ENCODE results near the gene LRRN2.

The LRRN2 gene

GRCh38 chr1:204624631-204625216 lies 60.8 kb downstream of the LRRN2 start:
- DNase-seq, result no peak

DNA sequence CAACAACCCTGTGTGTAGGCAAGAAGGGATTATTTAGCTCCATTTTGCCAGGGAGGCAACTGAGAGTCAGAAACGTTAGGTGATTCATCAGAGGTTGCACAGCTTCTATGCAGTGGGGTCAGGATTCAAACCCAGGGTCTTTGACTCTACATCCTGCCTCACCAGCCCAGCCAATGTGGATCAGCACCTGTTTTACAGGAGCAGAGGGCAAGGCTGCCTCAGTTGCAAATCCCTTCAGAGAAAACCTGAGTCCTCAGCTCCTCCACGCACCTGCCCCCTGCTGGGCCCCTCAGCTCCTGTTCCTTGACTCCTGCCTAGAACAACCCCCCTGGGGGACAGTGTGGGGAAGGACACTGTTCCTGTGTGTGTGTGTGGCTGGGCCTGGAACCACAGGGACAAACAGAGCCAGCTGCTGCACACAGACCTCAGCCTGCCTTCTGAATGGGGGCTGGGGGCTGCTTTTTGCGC lies 61.6 kb downstream of the LRRN2 start:
- peak; percentile 3 for DNase-seq

- no peak for DNase-seq
Measured at GRCh38 chr1:204623365-204623893, 62.1 kb downstream of the LRRN2 start.

DNA sequence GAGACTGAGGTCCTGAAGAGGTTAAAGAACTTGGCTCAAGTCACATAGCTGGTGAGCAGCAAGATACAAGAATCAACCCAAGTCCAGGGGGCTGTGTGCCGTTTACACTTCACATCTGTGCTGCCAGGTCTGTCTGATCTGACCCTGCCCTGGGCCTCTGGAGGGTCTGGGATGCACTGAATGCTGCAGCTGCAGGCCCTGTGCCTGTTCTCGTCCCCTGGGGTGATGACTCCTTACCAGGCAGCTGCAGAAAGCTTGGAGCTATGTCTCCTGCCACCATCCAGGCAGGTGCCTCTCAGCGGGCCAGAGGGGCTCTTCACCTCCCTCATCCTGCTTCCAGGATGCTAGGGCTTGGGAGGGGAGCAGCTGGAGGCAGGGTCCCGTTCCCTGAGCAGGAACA lies 63.5 kb downstream of the LRRN2 start:
- no peak for DNase-seq

GRCh38 chr1:204621396-204621795 lies 64.1 kb downstream of the LRRN2 start:
- no peak for DNase-seq

DNA sequence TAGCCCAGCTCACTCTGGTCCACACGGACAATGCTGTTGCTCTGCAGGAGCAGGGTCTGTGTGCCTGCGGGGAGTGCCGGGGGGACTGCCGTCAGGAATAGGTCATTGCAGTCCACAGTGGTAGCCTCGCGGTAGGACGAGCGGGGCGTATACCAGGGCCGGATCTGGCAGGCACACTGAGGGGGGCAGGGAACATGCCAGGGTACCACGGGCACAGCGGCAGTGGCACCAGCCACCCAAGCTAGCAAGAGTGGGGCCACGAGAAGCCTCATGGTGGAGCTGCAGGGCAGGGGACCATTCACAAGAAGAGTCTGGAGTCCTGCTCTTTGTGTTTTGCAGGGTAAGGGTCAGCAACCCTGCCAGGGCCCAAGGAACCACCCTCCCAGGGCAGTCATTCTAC lies 65.8 kb downstream of the LRRN2 start:
- no peak for DNase-seq

DNA sequence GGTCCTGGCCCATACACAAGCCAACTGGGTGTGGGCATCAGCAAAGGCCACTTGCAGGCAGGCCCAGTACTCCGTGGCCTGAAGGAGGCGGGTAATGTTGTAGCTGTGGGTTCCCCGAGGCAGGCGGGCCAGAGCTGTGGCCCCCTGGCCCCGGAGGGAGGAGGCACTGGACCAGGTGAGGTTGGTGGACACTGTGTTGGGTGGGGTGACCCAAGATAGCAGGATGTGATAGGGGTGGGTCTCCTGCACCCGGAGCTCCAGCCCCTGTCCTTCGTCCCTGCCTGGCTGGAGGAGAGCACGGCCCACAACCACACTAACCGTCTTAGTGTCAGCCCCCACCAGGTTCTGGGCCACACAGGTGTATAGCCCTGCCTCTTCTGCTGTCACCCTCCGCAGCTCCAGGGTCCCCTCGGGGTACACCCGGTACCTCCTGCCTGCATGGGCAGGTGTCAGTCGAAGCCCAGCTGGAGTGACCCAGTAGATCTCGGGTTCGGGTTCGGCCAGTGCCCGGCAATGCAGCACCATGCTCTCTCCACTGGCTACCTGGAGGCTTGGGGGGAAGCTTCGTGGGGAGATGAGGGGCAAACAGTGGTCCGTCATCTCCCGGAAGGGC lies 67.3 kb downstream of the LRRN2 start:
- no peak for DNase-seq

DNA sequence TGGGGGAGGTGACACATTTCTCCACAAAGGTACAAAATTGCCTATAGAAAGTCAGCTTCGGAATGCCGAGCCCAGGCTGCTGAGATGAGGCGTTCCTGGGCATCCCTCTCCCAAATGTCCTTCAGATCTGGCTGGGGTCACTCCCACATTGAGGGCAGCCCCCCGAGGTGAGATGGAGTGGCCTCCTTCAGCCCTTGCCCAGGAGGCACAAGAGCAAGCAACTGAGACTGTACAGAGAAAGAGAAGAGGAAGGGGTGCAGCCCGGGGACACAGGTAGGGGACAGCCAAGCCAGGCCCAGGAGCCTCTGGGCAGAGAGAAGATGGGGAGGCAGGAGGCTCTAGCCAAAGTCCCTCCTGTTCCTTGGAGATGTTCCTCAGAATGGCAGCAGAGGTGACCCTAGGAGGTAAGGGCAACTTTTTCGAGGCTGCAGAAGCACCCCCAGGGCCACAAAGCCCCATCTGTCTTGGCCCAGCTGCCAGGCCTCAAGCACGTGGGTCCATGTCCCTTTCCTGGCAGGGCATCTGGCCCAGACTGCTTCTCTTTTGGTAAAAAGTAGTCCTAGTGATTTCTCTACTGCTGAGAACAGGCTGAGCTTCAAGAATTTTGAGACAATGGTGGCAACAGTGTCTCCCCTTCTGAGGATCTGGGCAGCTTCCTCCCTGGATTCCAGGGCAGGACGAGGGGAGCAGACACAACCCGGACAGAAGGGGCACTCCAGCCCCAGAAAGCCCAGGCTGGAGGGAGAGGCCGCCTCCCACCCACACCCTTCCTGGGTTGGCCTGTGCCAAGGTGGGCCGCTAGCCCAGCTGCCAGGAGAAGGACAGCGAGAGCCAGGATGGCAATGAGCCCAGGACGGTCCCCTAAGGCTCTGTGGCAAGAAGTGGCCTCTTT lies 68.0 kb downstream of the LRRN2 start:
- DNase-seq, result no peak

GRCh38 chr1:204616641-204617040 lies 68.9 kb downstream of the LRRN2 start:
- no peak for DNase-seq

DNA sequence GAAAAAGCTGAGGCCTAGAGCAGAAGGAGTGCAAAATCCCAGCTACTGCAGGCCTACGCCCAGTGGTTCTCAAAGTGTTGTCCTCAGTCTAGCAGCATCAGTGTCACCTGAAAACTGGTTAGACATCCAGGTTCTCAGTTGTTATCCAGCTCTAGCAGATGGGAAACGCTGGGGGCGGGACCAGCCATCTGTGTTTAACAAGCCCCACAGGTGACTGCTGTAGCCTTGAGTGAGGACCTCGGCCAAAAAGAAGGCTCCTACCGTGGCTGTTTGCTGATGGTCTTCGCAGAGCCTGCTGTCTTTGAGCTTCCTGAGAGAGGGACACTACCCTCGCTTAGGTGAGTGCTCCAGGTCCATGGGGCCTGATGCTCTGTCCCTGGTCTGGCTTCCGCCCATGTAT lies 69.7 kb downstream of the LRRN2 start:
- DNase-seq, result no peak

DNA sequence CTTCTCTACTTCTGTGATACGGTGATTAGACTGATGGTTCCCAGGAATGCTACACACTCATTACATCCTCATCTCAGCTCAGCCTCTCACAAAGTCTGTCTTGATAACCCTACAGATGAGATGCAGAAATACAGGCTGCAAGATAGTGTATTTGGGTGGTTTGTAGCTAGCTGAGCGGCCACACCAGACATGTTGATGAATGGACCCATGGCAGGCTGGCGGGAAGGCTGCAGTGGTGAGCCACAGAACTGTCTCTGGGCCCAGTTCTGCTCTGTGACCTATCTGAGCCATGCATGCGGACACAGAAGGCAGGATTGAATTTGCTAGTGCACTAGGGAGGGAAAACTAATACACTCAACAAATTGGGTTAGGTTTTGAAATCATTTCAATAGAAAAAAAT lies 71.9 kb downstream of the LRRN2 start:
- no peak for DNase-seq

- no peak for DNase-seq
Measured at GRCh38 chr1:204612326-204612725, 73.2 kb downstream of the LRRN2 start.

DNA sequence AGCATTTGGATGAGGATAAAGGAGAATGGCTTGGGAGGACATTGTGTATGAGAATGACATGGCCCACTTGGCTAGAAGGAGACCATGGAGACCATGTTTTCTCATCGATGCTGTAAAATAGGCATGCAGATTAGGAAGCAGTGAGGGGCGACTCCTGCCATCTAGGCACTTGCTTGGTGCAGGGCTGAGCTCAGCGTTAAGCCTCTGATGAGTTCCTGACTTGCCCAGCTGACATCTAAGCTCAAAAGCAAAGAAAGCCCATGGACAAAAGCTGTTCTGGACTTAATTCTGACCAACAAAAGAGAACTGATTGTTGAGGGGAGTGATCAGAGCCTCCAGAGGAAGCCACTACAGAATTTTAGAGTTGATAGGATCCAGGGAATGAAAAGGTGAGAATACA lies 74.5 kb downstream of the LRRN2 start:
- no peak for DNase-seq

DNA sequence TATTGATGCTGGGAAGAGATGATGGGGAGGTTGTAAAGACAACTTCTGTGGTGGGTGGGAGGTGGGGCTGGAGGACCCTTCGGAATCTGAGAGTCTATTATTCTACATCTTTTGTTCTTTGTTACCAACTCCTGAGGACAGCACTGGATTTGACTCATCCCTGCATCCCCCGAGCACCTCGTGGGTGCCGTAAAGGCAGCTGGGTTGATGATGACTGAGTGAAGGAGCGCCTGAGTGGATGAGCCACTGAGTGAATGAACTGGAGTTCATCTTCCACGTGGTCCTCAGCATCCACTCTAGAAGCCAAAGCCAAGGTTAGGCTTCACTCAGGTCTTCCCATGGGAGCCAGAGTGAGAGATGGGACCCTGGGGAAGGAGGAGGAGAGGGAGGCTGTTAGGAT lies 77.6 kb downstream of the LRRN2 start:
- no peak for DNase-seq

- DNase-seq, result no peak
Measured at GRCh38 chr1:204605791-204606190, 79.7 kb downstream of the LRRN2 start.

DNA sequence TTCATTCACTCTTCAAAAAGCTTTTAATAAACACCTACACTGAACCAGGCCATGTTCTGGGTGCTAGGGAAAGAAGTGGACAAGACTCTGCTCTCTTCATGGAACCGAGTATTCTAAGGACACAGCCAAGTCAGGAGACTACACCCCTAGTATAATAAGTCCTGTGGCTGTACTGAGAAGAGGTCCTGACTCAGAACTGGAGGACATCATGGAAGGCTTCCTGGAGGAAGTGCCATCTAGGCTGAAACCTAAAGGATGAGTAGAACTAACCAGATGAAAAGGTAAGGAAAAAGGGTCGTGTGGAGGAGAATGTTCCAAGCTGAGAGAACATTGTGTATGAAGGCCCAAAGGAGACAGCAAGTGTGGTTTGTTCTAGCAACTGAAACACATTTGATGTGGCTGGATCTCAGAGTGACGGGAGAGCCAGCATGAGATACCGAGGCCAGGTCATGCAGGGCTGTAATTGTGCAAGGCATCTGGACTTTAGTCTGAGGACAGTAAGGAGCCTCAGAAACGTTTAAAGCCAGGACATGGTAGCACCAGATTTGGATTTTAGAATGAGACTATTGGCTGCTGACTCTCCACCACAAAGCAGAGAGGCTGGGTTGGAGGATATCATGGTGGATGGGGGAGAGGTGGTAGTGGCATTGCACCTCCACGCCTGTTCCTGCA lies 82.5 kb downstream of the LRRN2 start:
- DNase-seq, result no peak

GRCh38 chr1:204602111-204602579 lies 83.4 kb downstream of the LRRN2 start:
- DNase-seq, result no peak

DNA sequence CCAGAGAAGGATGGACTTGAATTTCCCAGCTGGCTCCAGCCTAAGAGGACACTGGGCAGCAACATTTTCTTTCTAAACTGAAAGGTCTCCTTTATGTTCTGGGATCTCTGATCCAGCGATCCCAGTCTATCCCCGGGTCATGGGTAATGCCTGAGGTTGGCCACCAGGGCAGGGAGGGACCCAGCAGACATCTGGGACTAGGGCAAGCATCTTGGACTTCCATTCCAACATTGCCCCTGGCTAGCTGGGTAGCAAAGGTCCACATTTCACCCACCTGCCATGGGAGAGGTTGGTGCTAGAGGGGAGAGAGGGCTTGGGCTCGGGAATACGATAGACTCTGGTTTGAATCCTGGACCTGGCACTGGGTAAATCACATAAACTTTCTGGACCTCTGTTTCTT lies 84.6 kb downstream of the LRRN2 start:
- no peak for DNase-seq

DNA sequence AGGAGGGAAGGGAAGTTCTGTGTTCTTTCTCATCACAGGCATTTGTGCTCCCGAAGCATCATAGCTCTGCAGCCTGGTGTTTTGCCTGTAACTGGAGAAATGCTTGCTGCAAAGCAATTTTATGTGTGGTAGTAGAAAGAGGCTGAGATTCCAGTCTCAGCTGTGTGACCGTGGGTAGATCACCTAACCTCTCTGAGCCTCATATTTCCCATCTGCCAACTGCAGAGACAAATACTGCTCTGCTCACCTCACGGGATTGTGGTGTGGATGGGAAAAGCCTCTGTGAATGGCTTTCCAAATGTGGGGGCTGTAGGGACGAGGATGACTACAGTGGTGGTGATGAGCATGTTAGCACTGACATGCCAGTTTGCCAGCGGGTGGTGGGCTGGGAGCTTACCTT lies 85.3 kb downstream of the LRRN2 start:
- no peak for DNase-seq

DNA sequence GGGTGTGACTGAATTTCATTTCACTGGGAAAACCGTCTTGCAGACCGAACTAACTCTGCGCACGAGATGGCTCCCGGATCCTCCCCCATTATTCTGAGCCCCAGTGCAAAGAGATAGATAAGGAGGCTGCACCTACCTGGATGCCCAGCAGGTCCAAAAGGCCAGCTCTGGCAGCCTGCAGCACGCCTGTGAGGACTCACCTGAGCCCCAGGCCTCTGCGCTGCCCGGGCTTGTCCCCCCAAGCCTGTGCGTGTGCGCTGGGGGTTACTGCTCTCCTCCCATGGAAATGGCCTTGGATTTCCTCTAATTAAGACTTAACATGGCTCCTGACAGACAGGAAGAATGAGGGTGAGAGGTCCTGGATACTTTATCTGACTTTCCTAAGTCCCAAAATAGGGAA lies 85.9 kb downstream of the LRRN2 start:
- DNase-seq, result no peak

DNA sequence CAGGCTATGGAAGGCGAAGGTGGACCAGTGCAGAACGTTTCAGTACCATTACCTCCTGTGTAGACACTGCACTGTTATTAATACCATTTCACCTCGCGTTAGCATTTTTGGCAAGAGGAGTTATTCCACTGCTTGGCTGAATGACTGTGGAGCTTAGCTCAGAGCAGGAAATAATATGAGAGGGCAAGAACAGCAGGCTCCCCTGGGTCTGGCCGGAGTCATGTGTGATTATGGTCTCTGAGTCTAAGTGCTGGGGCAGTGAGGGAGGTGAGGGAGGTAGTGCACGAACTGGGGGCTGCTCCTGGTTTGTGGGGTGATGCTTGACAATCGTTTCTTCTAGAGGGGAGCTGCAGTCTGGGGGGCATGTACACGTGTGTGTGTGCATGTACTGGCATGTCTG lies 86.4 kb downstream of the LRRN2 start:
- no peak for DNase-seq

DNA sequence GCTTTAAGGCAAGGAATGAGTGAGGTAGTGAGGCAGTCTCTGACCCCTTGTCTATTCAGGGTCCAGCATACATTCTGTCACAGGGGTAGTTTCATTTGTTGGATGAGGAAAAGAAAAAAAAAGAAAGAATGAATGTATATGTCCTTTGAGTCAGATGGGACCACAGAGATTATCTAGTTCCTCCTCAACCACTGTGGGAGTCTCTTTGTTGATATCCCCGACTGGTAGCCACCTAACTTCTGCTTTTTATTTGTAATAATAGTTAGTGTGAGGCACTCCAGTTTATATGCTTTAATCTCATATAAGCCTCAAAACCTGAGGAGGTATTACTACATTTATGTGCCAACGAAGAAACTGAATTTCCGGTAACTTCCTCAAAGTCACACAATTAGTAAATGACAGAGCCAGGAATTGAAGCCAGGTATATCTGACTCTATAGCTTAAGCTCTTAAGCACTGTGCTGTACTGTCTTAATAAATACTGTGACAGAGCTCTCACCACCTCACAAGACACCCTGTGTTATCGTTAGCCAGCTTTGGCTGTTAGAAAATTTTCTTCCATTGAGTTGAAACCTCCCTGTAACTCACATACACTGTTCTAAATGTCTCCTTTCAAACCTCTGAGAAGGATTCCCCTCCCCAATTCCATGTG lies 87.1 kb downstream of the LRRN2 start:
- DNase-seq, result no peak

Measured in central memory CD4-positive, alpha-beta T cell (primary cell).